ENCODE results near the gene EREG. TPM values are rescaled to one million over a fixed set of nuclear protein-coding genes. Genes with fewer than 3 reads are reported as not detected.

EREG gene
- 1 to 10 TPM; 5.0 to 6.4 TPM for total RNA-seq
- long read RNA-seq, full-length matches to known transcripts, result 2 of 4 reads
- long read RNA-seq, partial matches to known transcripts, result 0 of 4 reads
- long read RNA-seq, other reads (novel, unspliced or antisense), result 2 of 4 reads

- DNase-seq, result peak; percentile 43 to 46
- peak; percentile 67 for ATAC-seq
- intact Hi-C loops (cut with DNase I, micrococcal nuclease), result no loop called here
Measured at GRCh38 chr4:74364652-74365491, at the start of gene EREG. TSS of gene EREG (plus strand) at chr4:74365145. CDS start at chr4:74365309, 164 bp downstream.

- intact Hi-C loops (cut with DNase I, micrococcal nuclease), result no loop called here
- no peak for DNase-seq
- ATAC-seq, result no peak
Measured at GRCh38 chr4:74315376-74315775, 49.6 kb upstream of the EREG start.

GRCh38 chr4:74316397-74316796 lies 48.5 kb upstream of the EREG start:
- intact Hi-C loops (cut with DNase I, micrococcal nuclease), result no loop called here
- no peak for DNase-seq
- no peak for ATAC-seq

- DNase-seq, result no peak
- no peak for ATAC-seq
- intact Hi-C loops (cut with DNase I, micrococcal nuclease), result no loop called here
Measured at GRCh38 chr4:74317616-74318246, 47.2 kb upstream of the EREG start.

GRCh38 chr4:74318276-74318675 lies 46.7 kb upstream of the EREG start:
- intact Hi-C loops (cut with DNase I, micrococcal nuclease), result no loop called here
- DNase-seq, result no peak
- no peak for ATAC-seq

GRCh38 chr4:74319470-74319869 lies 45.5 kb upstream of the EREG start:
- DNase-seq (no peak), ATAC-seq (no peak)
- intact Hi-C loops (cut with DNase I, micrococcal nuclease), result no loop called here

- intact Hi-C loops (cut with DNase I, micrococcal nuclease), result no loop called here
- DNase-seq (peak; percentile 24 to 56), ATAC-seq (peak; percentile 97)
Measured at GRCh38 chr4:74320559-74321118, 44.3 kb upstream of the EREG start.

GRCh38 chr4:74322301-74322700 lies 42.6 kb upstream of the EREG start:
- intact Hi-C loops (cut with DNase I, micrococcal nuclease), result no loop called here
- ATAC-seq (no peak), DNase-seq (no peak)

GRCh38 chr4:74323663-74324062 lies 41.3 kb upstream of the EREG start:
- no peak for DNase-seq
- no peak for ATAC-seq
- intact Hi-C loops (cut with DNase I, micrococcal nuclease), result no loop called here

- DNase-seq (no peak), ATAC-seq (no peak)
- intact Hi-C loops (cut with DNase I, micrococcal nuclease), result no loop called here
Measured at GRCh38 chr4:74324262-74324661, 40.7 kb upstream of the EREG start.

- intact Hi-C loops (cut with DNase I, micrococcal nuclease), result no loop called here
- ATAC-seq, result no peak
- DNase-seq, result no peak
Measured at GRCh38 chr4:74325886-74326285, 39.1 kb upstream of the EREG start.

- no peak for DNase-seq
- ATAC-seq, result no peak
- intact Hi-C loops (cut with DNase I, micrococcal nuclease), result no loop called here
Measured at GRCh38 chr4:74327762-74328161, 37.2 kb upstream of the EREG start.

GRCh38 chr4:74328501-74328900 lies 36.4 kb upstream of the EREG start:
- ATAC-seq, result no peak

GRCh38 chr4:74329307-74329706 lies 35.6 kb upstream of the EREG start:
- intact Hi-C loops (cut with DNase I, micrococcal nuclease), result no loop called here
- ATAC-seq, result no peak
- no peak for DNase-seq

More at GRCh38 chr4:74328501-74328900, 36.4 kb upstream of the EREG start:
- intact Hi-C loops (cut with DNase I, micrococcal nuclease), result no loop called here
- DNase-seq, result no peak

GRCh38 chr4:74330295-74330750 lies 34.6 kb upstream of the EREG start:
- ATAC-seq, result no peak
- DNase-seq, result no peak
- intact Hi-C loops (cut with DNase I, micrococcal nuclease), result no loop called here

GRCh38 chr4:74331252-74331651 lies 33.7 kb upstream of the EREG start:
- no peak for ATAC-seq
- no peak for DNase-seq
- intact Hi-C loops (cut with DNase I, micrococcal nuclease), result no loop called here

GRCh38 chr4:74331944-74332343 lies 33.0 kb upstream of the EREG start:
- no peak for DNase-seq
- no peak for ATAC-seq
- intact Hi-C loops (cut with DNase I, micrococcal nuclease), result no loop called here

GRCh38 chr4:74334636-74335035 lies 30.3 kb upstream of the EREG start:
- ATAC-seq, result no peak
- intact Hi-C loops (cut with DNase I, micrococcal nuclease), result no loop called here

GRCh38 chr4:74335341-74336021 lies 29.5 kb upstream of the EREG start:
- ATAC-seq, result no peak
- DNase-seq, result no peak
- intact Hi-C loops (cut with DNase I, micrococcal nuclease), result no loop called here

More at GRCh38 chr4:74334636-74335035, 30.3 kb upstream of the EREG start:
- no peak for DNase-seq

Data from left colon (tissue), 2 donors.